ENCODE results near the gene HPSE2. TPM values are rescaled to one million over a fixed set of nuclear protein-coding genes. Genes with fewer than 3 reads are reported as not detected.

HPSE2 gene
- total and polyA plus RNA-seq, 4 donors = 0.05 TPM; not detected in 3

- DNase-seq (ENCODE audit: low spot score) = peak; percentile 75
Measured at GRCh38 chr10:98425511-98426352, 809.9 kb downstream of the HPSE2 start.

DNA sequence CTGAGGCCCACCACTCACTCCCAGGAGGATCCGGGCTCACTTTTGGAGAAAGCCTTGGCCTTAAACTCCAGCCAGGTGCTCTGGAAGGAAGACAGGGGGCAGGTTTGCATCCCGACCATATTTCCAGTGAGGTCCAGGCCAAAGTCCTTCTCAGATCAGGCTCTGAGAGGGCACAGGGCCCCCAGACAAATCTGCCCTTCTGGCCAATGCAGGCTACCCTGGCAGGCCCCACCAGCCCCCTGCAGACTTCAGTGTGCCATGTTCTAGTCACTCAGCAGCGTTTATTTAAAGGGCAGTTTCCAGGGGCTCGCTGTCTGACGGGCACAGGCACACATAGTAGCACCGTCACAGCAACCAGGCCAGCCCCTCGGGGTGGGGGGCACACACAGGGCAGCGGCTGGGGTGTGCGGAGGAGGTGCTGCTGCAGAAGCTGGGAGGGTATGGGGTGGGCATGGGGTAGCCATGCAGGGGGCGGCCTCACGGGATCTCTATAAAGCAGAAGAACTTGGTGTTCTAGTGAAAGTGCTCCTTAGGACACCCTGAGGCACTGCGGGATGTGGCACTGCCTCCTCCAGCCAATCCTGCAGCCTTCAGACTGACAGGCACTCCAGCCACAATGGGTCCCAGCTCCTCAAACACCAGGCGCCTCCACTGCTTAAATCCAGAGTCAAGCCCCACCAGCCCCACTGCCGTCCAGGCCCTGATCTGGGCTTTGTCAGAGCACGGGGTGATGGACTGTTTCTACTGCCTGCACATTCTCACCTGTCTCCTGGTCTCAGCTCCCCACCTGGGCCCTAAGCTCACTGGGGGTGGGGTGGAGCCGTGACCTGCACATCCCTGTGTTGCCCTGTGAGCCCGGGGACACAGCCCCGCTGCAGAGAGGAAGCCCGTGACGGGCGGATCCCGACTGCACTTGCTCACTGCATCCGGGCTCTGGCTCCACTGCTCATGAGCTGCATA, 811.1 kb downstream of the HPSE2 start:
- peaks cover 0 to 19% (median 8%) of the 10 kb centered on the region in 4 donors for H3K4me1 ChIP-seq (ENCODE audit: control insufficient read depth in 4 of 4, insufficient read depth in 4 of 4, low read length in 3 of 4)
- no peaks in the 10 kb centered on the region for H3K27me3 ChIP-seq (ENCODE audit: control insufficient read depth in 4 of 4, insufficient read depth in 4 of 4, low read length in 3 of 4)
- 92% methylated on average over 23 of the region's 23 CpGs for WGBS
- H3K27ac ChIP-seq (ENCODE audit: low read depth in 1 of 2, low read length in 2 of 2) = no peak overlapping the region
- no peak overlapping the region for H3K4me3 ChIP-seq (ENCODE audit: low read depth in 1 of 3, low read length in 3 of 3)
- peaks cover 8 to 26% (median 17%) of the 10 kb centered on the region in 4 donors for H3K36me3 ChIP-seq (ENCODE audit: control insufficient read depth in 4 of 4, insufficient read depth in 3 of 4, low read depth in 1 of 4, low read length in 3 of 4)
- no peaks in the 10 kb centered on the region for H3K9me3 ChIP-seq (ENCODE audit: control insufficient read depth in 4 of 4, low read length in 3 of 4)
- DNase-seq (ENCODE audit: low spot score) = peak; percentile 29
- H3K9ac ChIP-seq (ENCODE audit: low read depth in 1 of 2, low read length in 2 of 2) = no peak overlapping the region
- TF ChIP-seq, protein P1, sequence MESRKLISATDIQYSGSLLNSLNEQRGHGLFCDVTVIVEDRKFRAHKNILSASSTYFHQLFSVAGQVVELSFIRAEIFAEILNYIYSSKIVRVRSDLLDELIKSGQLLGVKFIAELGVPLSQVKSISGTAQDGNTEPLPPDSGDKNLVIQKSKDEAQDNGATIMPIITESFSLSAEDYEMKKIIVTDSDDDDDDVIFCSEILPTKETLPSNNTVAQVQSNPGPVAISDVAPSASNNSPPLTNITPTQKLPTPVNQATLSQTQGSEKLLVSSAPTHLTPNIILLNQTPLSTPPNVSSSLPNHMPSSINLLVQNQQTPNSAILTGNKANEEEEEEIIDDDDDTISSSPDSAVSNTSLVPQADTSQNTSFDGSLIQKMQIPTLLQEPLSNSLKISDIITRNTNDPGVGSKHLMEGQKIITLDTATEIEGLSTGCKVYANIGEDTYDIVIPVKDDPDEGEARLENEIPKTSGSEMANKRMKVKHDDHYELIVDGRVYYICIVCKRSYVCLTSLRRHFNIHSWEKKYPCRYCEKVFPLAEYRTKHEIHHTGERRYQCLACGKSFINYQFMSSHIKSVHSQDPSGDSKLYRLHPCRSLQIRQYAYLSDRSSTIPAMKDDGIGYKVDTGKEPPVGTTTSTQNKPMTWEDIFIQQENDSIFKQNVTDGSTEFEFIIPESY (IDR thresholded peaks at IDR 0.05) = no peak
- TF ChIP-seq JUND (IDR thresholded peaks at IDR 0.05) (no peak), NR2F2 (IDR thresholded peaks at IDR 0.05) (no peak), REST (IDR thresholded peaks at IDR 0.05) (no peak), EGR1 (IDR thresholded peaks at IDR 0.05; ENCODE audit: low read depth in 2 of 2) (no peak), HNF4G (IDR thresholded peaks at IDR 0.05) (no peak), GABPA (IDR thresholded peaks at IDR 0.05 in 1 of 2, conservative IDR thresholded peaks at IDR 0.05 in 1 of 2) (no peak)

More at GRCh38 chr10:98425511-98426352, 809.9 kb downstream of the HPSE2 start:
- Histone ChIP-seq H3K27me3 (ENCODE audit: control insufficient read depth in 4 of 4, insufficient read depth in 4 of 4, low read length in 3 of 4) (no peaks in the 10 kb centered on the region), H3K36me3 (ENCODE audit: control insufficient read depth in 4 of 4, insufficient read depth in 3 of 4, low read depth in 1 of 4, low read length in 3 of 4) (peaks cover 16 to 36% (median 22%) of the 10 kb centered on the region in 4 donors), H3K4me3 (ENCODE audit: low read depth in 1 of 3, low read length in 3 of 3) (no peak overlapping the region), H3K9ac (ENCODE audit: low read depth in 1 of 2, low read length in 2 of 2) (no peak overlapping the region), H3K4me1 (ENCODE audit: control insufficient read depth in 4 of 4, insufficient read depth in 4 of 4, low read length in 3 of 4) (peaks cover 0 to 10% (median 1%) of the 10 kb centered on the region in 4 donors), H3K9me3 (ENCODE audit: control insufficient read depth in 4 of 4, low read length in 3 of 4) (no peaks in the 10 kb centered on the region), H3K27ac (ENCODE audit: low read depth in 1 of 2, low read length in 2 of 2) (no peak overlapping the region)
- 89% methylated on average over 21 of the region's 21 CpGs for WGBS
- TF ChIP-seq, protein P2, sequence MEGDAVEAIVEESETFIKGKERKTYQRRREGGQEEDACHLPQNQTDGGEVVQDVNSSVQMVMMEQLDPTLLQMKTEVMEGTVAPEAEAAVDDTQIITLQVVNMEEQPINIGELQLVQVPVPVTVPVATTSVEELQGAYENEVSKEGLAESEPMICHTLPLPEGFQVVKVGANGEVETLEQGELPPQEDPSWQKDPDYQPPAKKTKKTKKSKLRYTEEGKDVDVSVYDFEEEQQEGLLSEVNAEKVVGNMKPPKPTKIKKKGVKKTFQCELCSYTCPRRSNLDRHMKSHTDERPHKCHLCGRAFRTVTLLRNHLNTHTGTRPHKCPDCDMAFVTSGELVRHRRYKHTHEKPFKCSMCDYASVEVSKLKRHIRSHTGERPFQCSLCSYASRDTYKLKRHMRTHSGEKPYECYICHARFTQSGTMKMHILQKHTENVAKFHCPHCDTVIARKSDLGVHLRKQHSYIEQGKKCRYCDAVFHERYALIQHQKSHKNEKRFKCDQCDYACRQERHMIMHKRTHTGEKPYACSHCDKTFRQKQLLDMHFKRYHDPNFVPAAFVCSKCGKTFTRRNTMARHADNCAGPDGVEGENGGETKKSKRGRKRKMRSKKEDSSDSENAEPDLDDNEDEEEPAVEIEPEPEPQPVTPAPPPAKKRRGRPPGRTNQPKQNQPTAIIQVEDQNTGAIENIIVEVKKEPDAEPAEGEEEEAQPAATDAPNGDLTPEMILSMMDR (IDR thresholded peaks at IDR 0.05; ENCODE audit: low read depth, low read length, missing input control) = peak; percentile 67
- TF ChIP-seq, protein P3, sequence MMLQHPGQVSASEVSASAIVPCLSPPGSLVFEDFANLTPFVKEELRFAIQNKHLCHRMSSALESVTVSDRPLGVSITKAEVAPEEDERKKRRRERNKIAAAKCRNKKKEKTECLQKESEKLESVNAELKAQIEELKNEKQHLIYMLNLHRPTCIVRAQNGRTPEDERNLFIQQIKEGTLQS (IDR thresholded peaks at IDR 0.05) = no peak
- TF ChIP-seq RAD21 (IDR thresholded peaks at IDR 0.05) (peak; percentile 54 to 77), REST (IDR thresholded peaks at IDR 0.05) (no peak), JUND (IDR thresholded peaks at IDR 0.05) (no peak)
